Activated T-helper 2 cell treated with anti-CD3 and anti-CD28 coated beads, Interferon-gamma antibody, Interleukin-2, Interleukin-4, amounts not matched to agents 10 μg/mL and 5 μg/mL and 100 μg/mL, durations not matched to agents 14 hours and 24 hours and 36 hours (primary cell): Measurements from ENCODE around the gene ZNF398. TPM values are rescaled to one million over a fixed set of nuclear protein-coding genes. Genes with fewer than 3 reads are reported as not detected.

ENCODE experiments used
- DNase-seq: peaks from one replicate; pipeline ENCODE4 v3.0.0; 2021; ENCODE audit warnings: low spot score
- H3K27ac Mint-ChIP-seq: one replicate; pipeline ENCODE4 v1.8.0; 2021; ENCODE audit warnings: mixed read lengths
- H3K27me3 Mint-ChIP-seq: one replicate; pipeline ENCODE4 v1.8.0; 2021; ENCODE audit warnings: low read depth, mixed read lengths
- H3K36me3 Mint-ChIP-seq: one replicate; pipeline ENCODE4 v1.8.0; 2021; ENCODE audit warnings: low read depth, mixed read lengths
- H3K4me1 Mint-ChIP-seq: one replicate; pipeline ENCODE4 v1.8.0; 2021; ENCODE audit warnings: low read depth, mixed read lengths
- H3K4me3 Mint-ChIP-seq: one replicate; pipeline ENCODE4 v1.8.0; 2021; ENCODE audit warnings: low read depth, mild to moderate bottlenecking, moderate library complexity, mixed read lengths
- H3K9me3 Mint-ChIP-seq: one replicate; pipeline ENCODE4 v1.8.0; 2021; ENCODE audit warnings: mixed read lengths
- intact Hi-C: fragments of 100-400 bp; cut with micrococcal nuclease; formaldehyde crosslinking; loops from one replicate; pipeline ENCODE4 v1.15.1; 2023
- total RNA-seq: library from RNA; stranded (reverse); gene quantifications from 2 replicates; pipeline ENCODE4 v1.2.3, GENCODE V29; 2022

Gene ZNF398
- total RNA-seq, 1 donor from 2014 or later = 16.9 TPM

DNA sequence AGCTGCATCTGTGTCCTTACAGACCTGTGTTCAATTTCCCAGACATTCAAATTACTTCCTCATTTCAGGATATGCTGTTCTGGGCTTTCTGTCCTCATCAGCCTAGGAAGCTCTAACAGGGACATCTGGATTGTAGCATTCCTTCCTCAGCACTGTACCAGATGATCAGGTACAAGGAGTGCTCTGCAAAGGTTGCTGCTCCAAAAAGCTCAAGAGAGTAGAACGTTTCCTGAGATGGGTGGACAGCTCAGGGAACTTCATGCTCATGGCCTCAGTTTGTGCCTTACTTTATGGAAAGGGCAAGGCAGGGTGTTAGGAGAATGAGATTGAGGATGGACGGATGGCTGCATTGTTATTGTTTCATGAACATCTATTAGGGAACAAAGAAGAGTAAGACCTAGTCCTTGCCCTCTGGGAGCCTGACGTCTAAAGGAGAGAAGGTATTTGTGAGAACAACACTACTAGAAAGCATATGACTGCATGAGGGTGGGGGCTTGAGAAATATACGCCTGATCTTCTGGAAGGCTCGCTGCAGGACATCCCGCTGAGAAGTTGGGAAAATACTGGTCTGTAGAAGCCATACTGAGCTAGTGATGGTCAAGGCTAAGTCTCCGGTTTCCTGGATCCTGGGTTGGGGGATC is 81.7 kb downstream of the ZNF398 start:
- intact Hi-C loops = no loop called here
- Mint-ChIP-seq H3K27ac (no peak overlapping the region), H3K9me3 (no peaks in the 10 kb centered on the region), H3K36me3 (peaks cover 21% of the 10 kb centered on the region), H3K27me3 (no peaks in the 10 kb centered on the region), H3K4me3 (no peak overlapping the region), H3K4me1 (peaks cover 1% of the 10 kb centered on the region)
- no peak for DNase-seq

DNA sequence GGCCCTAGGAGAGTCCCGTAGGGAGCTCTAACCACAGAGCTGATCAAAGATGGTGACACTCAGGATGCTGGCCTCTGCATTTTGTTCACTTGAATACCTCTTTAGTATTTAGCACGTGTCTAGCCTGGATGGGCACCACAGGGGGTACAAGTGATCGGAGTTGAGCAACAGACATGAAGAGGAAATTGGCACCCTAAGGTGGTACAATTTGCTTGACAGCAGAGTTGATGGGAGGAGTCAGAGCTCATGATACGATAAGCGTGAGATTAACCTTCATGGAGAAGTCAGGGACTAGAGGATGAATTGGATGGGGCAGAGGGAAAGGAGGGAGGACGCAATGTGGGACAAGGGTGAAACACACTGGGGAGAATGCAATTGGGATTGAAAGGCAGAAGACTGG is 82.3 kb downstream of the ZNF398 start:
- intact Hi-C loops = no loop called here
- peaks cover 21% of the 10 kb centered on the region for H3K36me3 Mint-ChIP-seq
- no peak overlapping the region for H3K4me3 Mint-ChIP-seq
- no peaks in the 10 kb centered on the region for H3K9me3 Mint-ChIP-seq
- peaks cover 1% of the 10 kb centered on the region for H3K4me1 Mint-ChIP-seq
- H3K27ac Mint-ChIP-seq = no peak overlapping the region
- H3K27me3 Mint-ChIP-seq = no peaks in the 10 kb centered on the region
- no peak for DNase-seq

DNA sequence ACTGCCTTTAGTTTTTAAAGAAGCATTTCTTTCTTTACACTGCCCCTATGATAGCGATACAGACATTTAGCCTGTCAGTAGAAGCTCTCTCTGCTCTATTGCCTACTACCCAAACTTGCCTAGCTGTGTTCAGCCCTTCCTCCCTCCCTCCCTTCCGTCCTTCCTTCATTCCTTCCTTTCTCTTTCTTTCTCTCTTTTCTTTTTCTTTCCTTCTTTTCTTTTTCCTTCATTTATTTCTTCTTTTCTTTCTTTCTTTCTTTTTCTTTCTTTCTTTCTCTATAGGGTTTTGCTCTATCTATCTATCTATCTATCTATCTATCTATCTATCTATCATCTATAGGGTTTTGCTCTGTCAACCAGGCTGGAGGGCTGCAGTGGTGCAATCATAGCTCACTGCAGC is 85.1 kb downstream of the ZNF398 start:
- no peak overlapping the region for H3K4me3 Mint-ChIP-seq
- peaks cover 3% of the 10 kb centered on the region for H3K4me1 Mint-ChIP-seq
- H3K27ac Mint-ChIP-seq = no peak overlapping the region
- intact Hi-C loops = no loop called here
- no peak for DNase-seq
- H3K9me3 Mint-ChIP-seq = no peaks in the 10 kb centered on the region
- no peaks in the 10 kb centered on the region for H3K27me3 Mint-ChIP-seq
- no peaks in the 10 kb centered on the region for H3K36me3 Mint-ChIP-seq

Other genes with a start within 250 kb of the ZNF398 start
- gene PDIA4, start 118.9 kb upstream of the ZNF398 start, total RNA-seq = 155 and 159 TPM in 2 replicates
- gene ZNF786, start 56.7 kb upstream of the ZNF398 start, total RNA-seq = 10.0 and 10.3 TPM in 2 replicates
- gene ZNF425, start 21.1 kb upstream of the ZNF398 start, total RNA-seq = 0.39 and 1.0 TPM in 2 replicates
- gene ZNF282, start 48.1 kb downstream of the ZNF398 start, total RNA-seq = 116 and 118 TPM in 2 replicates
- gene ZNF212, start 92.2 kb downstream of the ZNF398 start, total RNA-seq = 18.4 and 20.1 TPM in 2 replicates
- 25.0 and 26.8 TPM in 2 replicates for gene ZNF783, start 114.7 kb downstream of the ZNF398 start, total RNA-seq